LNCAP (cell line): ENCODE data around the gene LFNG.

Experiments
- CTCF ChIP-seq: fragments of 450-650 bp; IDR thresholded peaks from 2 replicates; pipeline ENCODE4 v1.5.1; 2017; ENCODE audit warnings: mild to moderate bottlenecking

Gene LFNG

GRCh38 chr7:2546776-2547586 is 27.4 kb downstream of the LFNG start:
- TF ChIP-seq CTCF = no peak

GRCh38 chr7:2551418-2551817 is 31.8 kb downstream of the LFNG start:
- TF ChIP-seq CTCF = no peak

GRCh38 chr7:2553108-2553507 is 33.5 kb downstream of the LFNG start:
- TF ChIP-seq CTCF = no peak

GRCh38 chr7:2553831-2554581 is 34.4 kb downstream of the LFNG start:
- no peak for TF ChIP-seq CTCF

- no peak for TF ChIP-seq CTCF
Measured at GRCh38 chr7:2554661-2555111, 35.1 kb downstream of the LFNG start.

- TF ChIP-seq CTCF = peak; percentile 50; the same call in 1 of the 2 replicates
Measured at GRCh38 chr7:2555121-2556052, 35.8 kb downstream of the LFNG start, which contains the start of gene BRAT1. Gene BRAT1, minus strand, starts transcription at chr7:2555524. Its CDS starts 1,093 bp downstream, at chr7:2554431.
